ENCODE results near the gene MRPL53. TPM values are rescaled to one million over a fixed set of nuclear protein-coding genes. Genes with fewer than 3 reads are reported as not detected.

The MRPL53 gene
- total and polyA plus RNA-seq, 2 donors from 2014 or later, result 85.1 to 157 TPM

DNA sequence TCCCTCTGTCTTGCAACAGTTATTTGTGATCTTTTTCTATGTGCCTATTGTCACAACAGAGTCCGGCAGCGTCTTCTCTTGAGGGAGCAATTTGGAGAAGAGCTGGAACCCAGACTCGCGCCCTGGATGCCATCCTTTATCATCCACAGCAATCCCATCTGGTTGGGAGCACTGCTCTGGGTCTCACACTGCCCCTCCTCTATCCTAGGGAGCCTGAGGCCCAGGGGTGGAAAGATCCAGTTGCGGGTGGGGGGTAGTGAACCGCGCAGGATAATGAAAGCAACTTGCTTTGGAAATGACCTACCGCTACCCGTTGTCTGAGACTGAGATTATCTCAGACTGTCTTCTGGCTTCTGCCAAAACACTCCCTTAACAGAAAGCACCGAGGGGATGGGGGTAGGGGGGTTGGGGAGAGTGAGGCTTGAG lies 13.5 kb downstream of the MRPL53 start:
- TF ChIP-seq, protein P1, sequence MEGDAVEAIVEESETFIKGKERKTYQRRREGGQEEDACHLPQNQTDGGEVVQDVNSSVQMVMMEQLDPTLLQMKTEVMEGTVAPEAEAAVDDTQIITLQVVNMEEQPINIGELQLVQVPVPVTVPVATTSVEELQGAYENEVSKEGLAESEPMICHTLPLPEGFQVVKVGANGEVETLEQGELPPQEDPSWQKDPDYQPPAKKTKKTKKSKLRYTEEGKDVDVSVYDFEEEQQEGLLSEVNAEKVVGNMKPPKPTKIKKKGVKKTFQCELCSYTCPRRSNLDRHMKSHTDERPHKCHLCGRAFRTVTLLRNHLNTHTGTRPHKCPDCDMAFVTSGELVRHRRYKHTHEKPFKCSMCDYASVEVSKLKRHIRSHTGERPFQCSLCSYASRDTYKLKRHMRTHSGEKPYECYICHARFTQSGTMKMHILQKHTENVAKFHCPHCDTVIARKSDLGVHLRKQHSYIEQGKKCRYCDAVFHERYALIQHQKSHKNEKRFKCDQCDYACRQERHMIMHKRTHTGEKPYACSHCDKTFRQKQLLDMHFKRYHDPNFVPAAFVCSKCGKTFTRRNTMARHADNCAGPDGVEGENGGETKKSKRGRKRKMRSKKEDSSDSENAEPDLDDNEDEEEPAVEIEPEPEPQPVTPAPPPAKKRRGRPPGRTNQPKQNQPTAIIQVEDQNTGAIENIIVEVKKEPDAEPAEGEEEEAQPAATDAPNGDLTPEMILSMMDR (IDR thresholded peaks at IDR 0.05; ENCODE audit: borderline replicate concordance, extremely low read depth, insufficient read depth), result no peak
- no peak for FAIRE-seq
- Histone ChIP-seq H3K9me3 (ENCODE audit: control insufficient read depth in 2 of 3, insufficient read depth in 1 of 3, low read length in 3 of 3) (no peaks in the 10 kb centered on the region), H3K27ac (ENCODE audit: low read depth in 2 of 2, low read length in 2 of 2) (no peak overlapping the region), H3K9ac (ENCODE audit: low read length in 3 of 3) (peak overlapping the region; percentile 56 to 94 (median 71)), H3K36me3 (ENCODE audit: control insufficient read depth in 2 of 3, insufficient read depth in 3 of 3, low read length in 3 of 3) (peaks cover 0 to 3% (median 0%) of the 10 kb centered on the region in 3 donors), H3K4me3 (ENCODE audit: low read length in 3 of 3) (peak overlapping the region; percentile 79 to 97 (median 97)), H3K27me3 (ENCODE audit: control insufficient read depth, insufficient read depth, low read length) (no peaks in the 10 kb centered on the region), H3K4me1 (ENCODE audit: control insufficient read depth in 2 of 3, insufficient read depth in 2 of 3, low read depth in 1 of 3, low read length in 3 of 3) (peaks cover 0 to 26% (median 12%) of the 10 kb centered on the region in 3 donors)
- peak in 2 of 5 donors; percentile 53 to 69 for DNase-seq
- intact Hi-C loops (cut with DNase I), result no loop called here

DNA sequence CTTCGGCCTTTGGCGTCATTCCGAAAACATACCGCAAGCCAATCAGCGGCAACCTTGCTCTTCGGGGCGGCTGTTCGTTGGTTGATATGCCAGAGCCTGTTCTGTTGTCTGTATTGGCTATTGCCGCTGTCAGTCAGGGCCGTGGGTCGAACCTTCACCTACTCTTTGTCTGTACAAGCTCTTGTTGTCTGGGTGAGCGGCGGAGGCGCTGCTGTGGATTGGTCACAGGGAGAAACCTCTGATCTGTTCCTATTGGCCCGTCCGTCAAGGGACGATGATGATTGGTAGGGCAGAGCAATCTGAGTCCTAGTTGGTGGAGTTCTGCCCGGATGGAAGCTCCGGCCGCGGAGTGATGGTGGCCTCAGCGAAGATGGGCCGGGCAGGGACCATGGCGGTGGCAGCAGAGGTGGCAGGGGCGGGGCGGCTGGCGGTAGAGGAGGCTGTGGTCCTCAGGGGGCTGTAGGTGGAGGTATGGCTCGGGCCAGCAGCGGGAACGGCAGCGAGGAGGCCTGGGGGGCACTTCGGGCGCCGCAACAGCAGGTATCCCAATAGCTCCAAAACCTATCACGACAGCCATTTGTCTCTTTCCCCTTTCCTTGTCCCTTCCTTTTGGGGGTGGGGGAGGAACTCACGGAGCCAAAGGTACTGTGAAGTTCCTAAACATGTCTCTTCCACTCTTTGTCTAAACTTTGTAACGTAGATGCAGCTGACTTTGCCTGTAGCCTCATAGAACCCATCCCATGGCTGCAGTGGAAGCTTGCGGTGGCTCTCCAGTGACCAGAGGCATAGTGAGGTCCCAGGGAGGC lies 14.1 kb downstream of the MRPL53 start, which contains the start of gene WBP1:
TSS of gene WBP1 (plus strand) at position 307 of the 806 bp plus-strand sequence. CDS start at position 472, 165 bp downstream.
- intact Hi-C loops (cut with DNase I), result no loop called here

DNA sequence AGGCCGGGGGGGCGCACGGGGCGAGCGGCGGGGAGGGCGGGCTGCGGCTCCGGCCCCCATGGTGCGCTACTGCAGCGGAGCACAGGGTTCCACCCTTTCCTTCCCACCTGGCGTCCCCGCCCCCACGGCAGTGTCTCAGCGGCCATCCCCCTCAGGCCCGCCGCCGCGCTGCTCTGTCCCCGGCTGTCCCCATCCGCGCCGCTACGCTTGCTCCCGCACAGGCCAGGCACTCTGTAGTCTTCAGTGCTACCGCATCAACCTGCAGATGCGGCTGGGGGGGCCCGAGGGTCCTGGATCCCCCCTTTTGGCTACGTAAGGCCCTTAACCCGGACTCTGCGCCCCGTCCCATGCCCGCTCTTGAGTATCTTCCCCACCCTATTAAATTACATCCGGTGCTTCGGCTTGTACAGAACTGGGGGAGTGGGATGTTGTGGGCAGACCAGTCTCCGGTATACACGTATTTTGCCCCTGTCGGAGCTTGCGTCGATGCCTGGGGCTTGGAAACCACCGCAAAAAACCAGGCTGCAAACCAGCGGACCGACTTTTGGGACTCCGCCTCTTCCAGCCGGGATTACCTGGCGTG lies 14.8 kb downstream of the MRPL53 start:
- Histone ChIP-seq H3K27me3 (ENCODE audit: control insufficient read depth, insufficient read depth, low read length) (no peaks in the 10 kb centered on the region), H3K9me3 (ENCODE audit: control insufficient read depth in 2 of 3, insufficient read depth in 1 of 3, low read length in 3 of 3) (no peaks in the 10 kb centered on the region), H3K4me3 (ENCODE audit: low read length in 3 of 3) (peak overlapping the region; percentile 70 to 92 (median 79)), H3K4me1 (ENCODE audit: control insufficient read depth in 2 of 3, insufficient read depth in 2 of 3, low read depth in 1 of 3, low read length in 3 of 3) (peaks cover 0 to 26% (median 12%) of the 10 kb centered on the region in 3 donors), H3K9ac (ENCODE audit: low read length in 3 of 3) (peak overlapping the region; percentile 42 to 95 (median 91)), H3K27ac (ENCODE audit: low read depth in 2 of 2, low read length in 2 of 2) (peak overlapping the region; percentile 96 to 97), H3K36me3 (ENCODE audit: control insufficient read depth in 2 of 3, insufficient read depth in 3 of 3, low read length in 3 of 3) (peaks cover 0 to 3% (median 0%) of the 10 kb centered on the region in 3 donors)
- FAIRE-seq (no peak), DNase-seq (peak; percentile 84 to 93 (median 87))
- TF ChIP-seq, protein P1 (IDR thresholded peaks at IDR 0.05; ENCODE audit: borderline replicate concordance, extremely low read depth, insufficient read depth), result no peak
- intact Hi-C loops (cut with DNase I), result no loop called here

More for the DNA sequence above, 14.1 kb downstream of the MRPL53 start, which contains the start of gene WBP1:
- peak within 1 kb of the TSS; percentile 91 to 95 (median 94) for H3K9ac ChIP-seq (ENCODE audit: low read length in 3 of 3)
- peaks cover 0 to 3% (median 0%) of the 10 kb centered on the region in 3 donors for H3K36me3 ChIP-seq (ENCODE audit: control insufficient read depth in 2 of 3, insufficient read depth in 3 of 3, low read length in 3 of 3)
- H3K4me1 ChIP-seq (ENCODE audit: control insufficient read depth in 2 of 3, insufficient read depth in 2 of 3, low read depth in 1 of 3, low read length in 3 of 3), result peaks cover 0 to 26% (median 12%) of the 10 kb centered on the region in 3 donors
- H3K27ac ChIP-seq (ENCODE audit: low read depth in 2 of 2, low read length in 2 of 2), result peak within 1 kb of the TSS; percentile 96 to 97
- peak within 1 kb of the TSS; percentile 79 to 97 (median 97) for H3K4me3 ChIP-seq (ENCODE audit: low read length in 3 of 3)
- peak; percentile 99 for FAIRE-seq
- no peaks in the 10 kb centered on the region for H3K27me3 ChIP-seq (ENCODE audit: control insufficient read depth, insufficient read depth, low read length)
- H3K9me3 ChIP-seq (ENCODE audit: control insufficient read depth in 2 of 3, insufficient read depth in 1 of 3, low read length in 3 of 3), result no peaks in the 10 kb centered on the region
- TF ChIP-seq, protein P1 (IDR thresholded peaks at IDR 0.05; ENCODE audit: borderline replicate concordance, extremely low read depth, insufficient read depth), result no peak
- peak; percentile 100 for DNase-seq

Measured in kidney (tissue), 14 donors.